Stimulated activated CD4-positive, alpha-beta T cell treated with anti-CD3 and anti-CD28 coated beads, Interleukin-12 subunit alpha, Interleukin-12 subunit beta, amount 100 ng/mL, for 4 hours (primary cell): ENCODE measurements around the gene DPH6.
"Not testable (repeated sequence)": the region's sequence is repeated elsewhere in the genome, so short reads cannot be mapped to it uniquely, and the experiment has no call there.

Source experiments
- DNase-seq: peaks from one replicate; pipeline ENCODE4 v3.0.0-alpha.2; 2020

Gene DPH6

DNA sequence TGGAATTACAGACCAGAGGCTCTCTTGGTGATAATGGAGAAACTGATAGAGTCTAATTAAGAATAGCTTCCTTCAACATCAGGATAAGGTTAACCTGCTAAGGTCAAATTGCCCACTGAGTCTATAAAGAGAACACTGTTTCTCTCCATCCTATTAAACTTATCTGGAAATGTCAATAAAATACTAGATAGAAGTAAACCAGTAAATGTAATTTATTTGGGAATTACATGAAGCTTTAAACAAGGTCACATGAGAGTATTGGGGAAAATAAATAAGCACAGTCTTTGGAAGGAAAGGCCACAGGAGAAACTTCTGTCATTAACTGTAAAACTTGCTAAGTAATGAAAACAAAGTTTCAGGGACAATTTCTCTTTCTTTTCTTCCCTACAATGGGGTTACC is 118.5 kb downstream of the DPH6 start:
- no peak for DNase-seq

DNA sequence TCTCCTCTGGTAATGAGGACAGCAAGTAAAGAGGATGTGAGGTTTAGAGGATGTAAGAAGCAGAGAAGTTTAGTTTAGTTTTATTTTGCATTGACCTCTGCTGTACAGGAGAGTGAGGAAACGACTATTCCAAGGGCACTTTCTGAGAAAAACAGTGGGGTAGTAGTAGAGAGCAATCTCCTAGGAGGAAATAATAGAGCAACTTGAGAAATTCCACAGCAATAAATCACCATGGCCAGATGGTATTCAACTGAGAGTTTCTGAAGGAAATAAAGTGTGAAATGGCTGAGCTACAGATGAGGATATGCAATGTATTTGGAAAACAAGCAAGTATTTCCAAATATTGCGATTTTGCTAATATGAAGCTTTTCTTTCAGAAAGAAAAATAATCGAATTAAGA is 118.9 kb downstream of the DPH6 start:
- no peak for DNase-seq

DNA sequence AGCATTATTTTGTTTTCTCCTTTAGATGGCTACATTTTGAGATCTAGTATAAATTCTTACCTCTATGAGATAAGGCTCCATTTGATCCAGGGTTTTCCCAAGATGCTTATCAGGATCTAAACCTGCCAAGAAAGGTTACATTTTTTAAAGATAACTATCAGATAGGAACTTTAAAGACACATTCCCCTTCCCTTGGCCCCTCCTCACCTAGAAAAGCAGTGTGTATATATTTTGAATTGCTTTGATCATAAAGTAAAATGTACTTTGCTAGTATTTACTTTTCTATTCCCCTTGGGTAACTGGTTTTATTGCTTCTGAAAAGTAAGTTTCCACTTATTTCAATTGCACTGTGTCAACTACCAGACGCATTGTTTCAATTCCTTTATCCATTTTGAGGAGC is 135.2 kb downstream of the DPH6 start:
- no peak for DNase-seq

DNA sequence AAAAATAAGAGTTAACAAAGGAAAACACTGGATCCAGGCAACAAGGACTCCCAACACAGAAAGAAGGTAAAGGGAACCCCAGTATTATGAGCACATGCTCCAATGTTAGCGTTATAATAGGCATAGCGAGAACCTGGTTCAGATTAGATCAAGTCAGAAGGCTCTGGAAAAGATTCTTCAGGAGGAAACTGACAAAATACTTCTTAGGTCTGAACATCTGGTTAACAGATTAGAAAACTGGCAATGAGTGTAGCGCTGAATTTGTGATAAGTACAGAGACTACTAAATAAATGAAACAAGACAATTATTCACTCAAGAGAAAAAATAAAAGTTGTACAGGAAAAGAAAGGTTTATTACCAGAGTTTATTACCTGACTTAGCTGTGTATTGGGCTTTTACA is 146.1 kb downstream of the DPH6 start:
- no peak for DNase-seq

DNA sequence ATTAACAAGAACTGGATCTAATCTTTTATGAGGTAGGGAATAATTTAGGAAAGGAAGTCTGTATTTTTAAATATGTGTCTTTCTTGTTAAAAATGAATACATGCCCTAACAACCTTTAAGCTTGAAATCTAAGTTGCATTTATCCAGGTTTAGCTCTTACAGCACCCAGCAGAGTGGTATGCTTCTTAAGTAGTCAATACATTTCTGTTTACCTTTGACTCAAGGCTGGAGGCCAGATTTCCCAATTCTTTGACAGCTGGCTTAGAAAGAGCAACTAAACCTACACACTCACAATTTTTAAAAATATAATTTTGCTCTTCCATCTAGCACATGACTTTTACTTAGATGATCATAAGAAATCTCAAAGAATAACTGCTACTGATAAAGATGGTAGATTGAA is 148.9 kb downstream of the DPH6 start:
- no peak for DNase-seq

DNA sequence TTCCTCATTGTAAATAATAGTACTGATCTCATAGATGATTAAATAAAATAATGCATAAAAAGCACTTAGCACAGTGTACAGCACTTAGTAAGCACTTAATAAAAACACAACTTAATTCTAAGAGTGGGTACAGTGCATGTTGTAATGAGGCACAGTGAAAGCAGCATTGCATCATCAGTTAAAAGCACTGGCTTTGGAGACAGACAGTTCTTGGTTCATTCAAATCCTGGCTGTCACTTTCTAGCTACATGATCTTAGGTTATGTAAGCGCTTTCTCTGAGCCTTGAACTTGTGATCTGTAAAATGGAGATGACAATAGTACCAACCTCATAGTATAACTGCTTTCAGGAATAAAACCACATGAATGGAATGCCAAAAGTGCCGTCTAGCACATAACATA is 151.5 kb downstream of the DPH6 start:
- DNase-seq, result no peak

DNA sequence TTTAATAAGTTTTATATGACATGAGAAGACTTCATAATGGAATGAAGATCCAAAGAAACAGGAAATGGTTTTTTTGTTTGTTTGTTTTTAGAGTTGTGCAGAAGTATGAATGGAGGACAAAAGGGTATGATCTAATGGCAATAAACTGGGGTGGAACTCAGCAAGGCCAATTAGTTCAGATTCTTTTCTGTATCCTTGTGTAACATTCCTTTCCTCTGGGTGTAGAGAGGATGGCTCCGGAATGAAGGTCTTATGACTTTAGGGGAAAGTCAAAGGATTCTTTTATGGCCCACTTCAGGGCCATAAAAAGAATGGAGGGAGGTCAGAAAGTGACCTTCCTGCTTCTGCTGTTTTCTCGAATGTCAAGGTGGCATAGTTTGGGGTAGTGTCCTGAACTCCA is 152.6 kb downstream of the DPH6 start:
- DNase-seq, result no peak

- DNase-seq, result not testable (repeated sequence)
These were observed 154.5 kb downstream of the DPH6 start for GRCh38 chr15:35391408-35391984.

DNA sequence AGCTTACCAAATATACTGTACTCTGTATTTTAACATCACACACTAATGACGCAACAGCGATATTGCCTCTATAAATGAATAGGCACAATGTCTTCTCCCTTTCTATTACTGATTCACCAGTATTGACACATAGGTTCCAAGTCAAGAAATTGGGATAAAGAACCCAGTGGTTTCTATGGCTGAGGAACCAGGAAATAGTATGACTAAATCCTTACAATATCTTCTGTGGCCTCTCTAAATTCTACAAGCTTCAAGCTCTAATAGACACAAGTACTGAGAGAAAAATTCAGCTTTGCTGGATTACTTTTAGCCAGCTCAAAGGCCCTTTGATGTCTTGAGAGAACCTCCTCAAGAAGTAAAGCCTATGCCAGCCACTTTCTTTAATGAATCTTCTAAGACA is 162.5 kb downstream of the DPH6 start:
- DNase-seq, result no peak

DNA sequence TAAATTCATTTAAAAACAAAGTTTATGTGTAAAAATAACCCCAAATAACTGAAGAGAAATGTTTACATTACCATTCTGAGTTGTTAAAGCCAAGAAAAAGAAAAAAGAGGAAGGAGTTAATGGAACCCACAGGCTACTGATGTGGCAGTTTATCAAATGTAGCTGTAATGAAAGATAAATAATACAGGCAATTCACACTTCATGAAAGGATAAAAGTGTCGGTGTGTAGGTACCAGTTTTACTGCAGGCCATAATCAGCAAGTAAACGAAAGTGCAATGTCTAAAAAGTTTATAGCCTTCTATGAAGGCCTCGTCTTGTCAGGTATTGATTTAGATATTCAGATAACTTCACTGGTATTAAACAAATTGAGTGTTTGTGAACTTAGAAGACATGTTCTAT is 164.6 kb downstream of the DPH6 start:
- DNase-seq, result no peak

- no peak for DNase-seq
These were observed 166.0 kb downstream of the DPH6 start for GRCh38 chr15:35379972-35380371.

- DNase-seq, result not testable (repeated sequence)
These were observed 167.5 kb downstream of the DPH6 start for GRCh38 chr15:35378454-35378853.

- no peak for DNase-seq
These were observed 169.3 kb downstream of the DPH6 start for GRCh38 chr15:35376707-35377106.

DNA sequence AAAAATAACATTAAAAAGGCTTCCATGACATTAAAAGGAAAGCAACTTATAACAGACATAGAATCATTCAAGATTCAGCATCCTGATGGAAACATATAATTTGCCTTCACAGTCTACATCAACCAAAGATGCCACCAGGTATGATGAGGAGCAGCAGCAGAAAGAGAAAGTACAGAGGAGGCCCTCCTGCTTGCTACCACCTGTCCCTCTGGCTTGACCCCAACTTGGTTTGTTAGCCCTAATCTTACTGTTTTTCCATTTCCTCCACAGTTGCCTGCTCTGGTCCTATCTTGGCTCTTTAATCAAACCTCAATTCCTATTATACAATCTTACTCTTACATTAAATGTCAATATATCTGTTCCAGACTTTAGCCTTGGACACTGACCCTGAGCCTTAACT is 171.3 kb downstream of the DPH6 start:
- no peak for DNase-seq

DNA sequence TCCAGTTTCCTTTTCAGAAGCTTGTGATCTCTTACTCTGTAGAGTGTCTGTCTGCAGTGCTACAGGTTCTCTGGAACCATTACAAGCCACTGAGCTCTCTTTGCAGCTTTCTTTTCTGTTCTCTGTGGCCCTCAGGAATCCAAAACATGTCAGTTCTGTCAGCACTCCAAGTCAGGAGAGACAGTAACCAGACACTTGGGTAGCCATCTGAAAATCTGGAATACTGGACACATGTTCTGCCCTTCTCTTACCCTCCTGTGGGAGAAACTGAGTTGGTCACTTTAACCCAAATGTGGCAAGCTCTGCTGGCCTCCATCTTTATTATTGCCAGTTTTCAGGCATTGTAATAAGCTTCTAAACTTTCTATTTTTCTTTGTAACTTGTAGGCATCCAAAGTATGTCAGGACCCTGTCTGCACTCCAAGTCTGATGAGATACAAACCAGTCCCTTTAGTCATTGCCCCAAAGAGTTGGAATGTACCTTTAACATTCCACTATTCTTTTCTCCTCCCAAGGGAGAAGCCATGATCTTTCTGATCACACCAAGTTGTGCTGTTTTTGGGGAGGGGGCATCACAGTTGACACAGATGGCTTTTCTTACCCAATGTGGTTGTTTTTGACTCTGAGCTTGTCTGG is 183.7 kb downstream of the DPH6 start:
- no peak for DNase-seq

DNA sequence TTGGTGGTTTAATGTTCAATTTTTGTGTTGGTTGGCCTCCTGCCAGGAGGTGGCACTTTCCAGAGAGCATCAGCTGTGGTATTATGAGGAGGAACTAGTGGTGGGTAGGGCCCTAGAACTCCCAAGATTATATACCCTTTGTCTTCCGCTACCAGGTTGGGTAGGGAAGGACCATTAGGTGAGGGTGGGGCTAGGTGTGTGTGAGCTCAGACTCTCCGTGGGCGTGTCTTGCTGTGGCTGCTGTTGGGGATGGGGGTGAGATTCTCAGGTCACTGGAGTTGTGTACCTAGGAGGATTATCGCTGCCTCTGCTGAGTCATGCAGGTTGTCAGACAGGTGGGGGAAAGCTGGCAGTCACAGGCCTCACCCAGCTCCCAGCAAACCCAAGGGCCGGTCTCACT is 187.1 kb downstream of the DPH6 start:
- DNase-seq, result no peak

- DNase-seq, result no peak
These were observed 194.9 kb downstream of the DPH6 start for GRCh38 chr15:35351059-35351458.

GRCh38 chr15:35349916-35350315 is 196.0 kb downstream of the DPH6 start:
- no peak for DNase-seq

DNA sequence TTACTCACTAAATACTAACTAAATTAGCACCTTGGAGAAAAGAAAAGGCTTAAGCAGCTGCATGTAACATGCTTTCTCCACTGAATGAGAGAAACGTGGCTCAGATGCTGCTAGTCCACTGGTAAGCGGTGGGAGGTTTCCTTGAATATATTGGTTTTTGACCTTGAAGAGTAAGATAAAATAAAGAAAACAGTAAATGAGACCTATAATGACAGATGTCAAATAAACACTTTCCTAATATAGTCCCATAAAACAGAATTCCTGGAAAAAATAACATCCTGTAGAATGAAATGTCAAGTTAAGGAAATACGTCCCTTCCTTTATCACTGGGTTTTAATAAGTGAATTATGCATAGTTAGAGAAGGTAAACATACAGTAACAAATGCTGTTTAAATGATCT is 215.0 kb downstream of the DPH6 start:
- no peak for DNase-seq

GRCh38 chr15:35330048-35330695 is 215.8 kb downstream of the DPH6 start:
- DNase-seq, result no peak

GRCh38 chr15:35329521-35329961 is 216.4 kb downstream of the DPH6 start:
- no peak for DNase-seq

DNA sequence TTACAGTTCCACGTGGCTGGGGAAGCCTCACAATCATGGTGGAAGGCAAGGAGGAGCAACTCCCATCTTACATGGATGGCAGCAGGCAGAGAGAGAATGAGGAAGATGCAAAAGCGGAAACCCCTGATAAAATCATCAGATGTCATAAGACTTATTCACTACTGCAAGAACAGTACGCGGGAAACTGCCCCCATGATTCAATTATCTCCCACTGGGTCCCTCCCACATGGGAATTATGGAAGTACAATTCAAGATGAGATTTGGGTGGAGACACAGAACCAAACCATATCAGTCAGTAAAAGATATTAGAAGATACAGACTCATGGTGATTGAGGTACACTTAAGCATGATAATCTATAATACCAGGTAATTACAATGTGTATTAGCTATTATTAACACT is 217.1 kb downstream of the DPH6 start:
- not testable (repeated sequence) for DNase-seq

- DNase-seq, result no peak
These were observed 218.2 kb downstream of the DPH6 start for GRCh38 chr15:35327789-35328188.

GRCh38 chr15:35325374-35325941 is 220.5 kb downstream of the DPH6 start:
- no peak for DNase-seq
